ENCODE data around the gene PRICKLE3. TPM values are rescaled to one million over a fixed set of nuclear protein-coding genes. Genes with fewer than 3 reads are reported as not detected.

PRICKLE3 gene
- polyA plus RNA-seq, 2 of the 4 experiments (the other 2 are of a cell fraction), result 7.9 to 14.0 TPM

- TF ChIP-seq TFCP2L1 (CRISPR knock-in tag; IDR thresholded peaks at IDR 0.05) (no peak), REST (IDR thresholded peaks at IDR 0.05) (peak; percentile 94), HOXA7 (CRISPR knock-in tag; IDR thresholded peaks at IDR 0.05) (no peak), TP53 (CRISPR knock-in tag; IDR thresholded peaks at IDR 0.05) (no peak), HES2 (IDR thresholded peaks at IDR 0.05) (no peak), NR3C1 (IDR thresholded peaks at IDR 0.05) (no peak)
These were observed 14.0 kb upstream of the PRICKLE3 start, which contains the start of gene SYP (continued) for GRCh38 chrX:49199906-49200771.

- WGBS (ENCODE audit: missing lambda C conversion rate), result 16% methylated on average over 9 of the region's 11 CpGs
- TF ChIP-seq HEYL (CRISPR knock-in tag; IDR thresholded peaks at IDR 0.05), result no peak
- no peak for TF ChIP-seq HOXA7 (CRISPR knock-in tag; IDR thresholded peaks at IDR 0.05)
- TF ChIP-seq FOSL2 (IDR thresholded peaks at IDR 0.05), result no peak
- TF ChIP-seq FOSL2 (CRISPR knock-in tag; IDR thresholded peaks at IDR 0.05), result no peak
- no peak for TF ChIP-seq CHD4 (IDR thresholded peaks at IDR 0.05; ENCODE audit: borderline replicate concordance)
- TF ChIP-seq GATA3 (IDR thresholded peaks at IDR 0.05; ENCODE audit: borderline replicate concordance), result no peak
- TF ChIP-seq NR3C1 (IDR thresholded peaks at IDR 0.05), result no peak
- no peak for TF ChIP-seq RCOR1 (IDR thresholded peaks at IDR 0.05; ENCODE audit: low read depth, low read length)
- TF ChIP-seq RNF2 (IDR thresholded peaks at IDR 0.05; ENCODE audit: borderline replicate concordance, low read depth), result no peak
- TF ChIP-seq TP53 (CRISPR knock-in tag; IDR thresholded peaks at IDR 0.05), result no peak
- TF ChIP-seq HES2 (IDR thresholded peaks at IDR 0.05), result no peak
- no peak for TF ChIP-seq EP300 (IDR thresholded peaks at IDR 0.05)
- no peak for TF ChIP-seq TFCP2L1 (CRISPR knock-in tag; IDR thresholded peaks at IDR 0.05)
- no peak for TF ChIP-seq SMC3 (IDR thresholded peaks at IDR 0.05)
- TF ChIP-seq ELK1 (IDR thresholded peaks at IDR 0.05; ENCODE audit: low read depth, low read length), result no peak
- no peak for FAIRE-seq
These were observed 13.1 kb upstream of the PRICKLE3 start for GRCh38 chrX:49199315-49199595.

GRCh38 chrX:49198540-49199314, 12.6 kb upstream of the PRICKLE3 start:
- FAIRE-seq, result no peak
- ATAC-seq, result no peak
- no peak for TF ChIP-seq TP53 (CRISPR knock-in tag; IDR thresholded peaks at IDR 0.05)
- no peak for TF ChIP-seq EP300 (IDR thresholded peaks at IDR 0.05)
- TF ChIP-seq CBX8 (IDR thresholded peaks at IDR 0.05), result no peak
- TF ChIP-seq SMC3 (IDR thresholded peaks at IDR 0.05), result no peak
- TF ChIP-seq CBX2 (IDR thresholded peaks at IDR 0.05; ENCODE audit: borderline replicate concordance, low read depth), result no peak
- TF ChIP-seq TFCP2L1 (CRISPR knock-in tag; IDR thresholded peaks at IDR 0.05), result no peak
- no peak for TF ChIP-seq CHD4 (IDR thresholded peaks at IDR 0.05; ENCODE audit: borderline replicate concordance)
- no peak for TF ChIP-seq BCL3 (IDR thresholded peaks at IDR 0.05)
- TF ChIP-seq POLR2A (IDR thresholded peaks at IDR 0.05; ENCODE audit: low read length), result no peak
- TF ChIP-seq E2F6 (IDR thresholded peaks at IDR 0.05; ENCODE audit: borderline replicate concordance, low read depth), result no peak
- no peak for TF ChIP-seq ZFP36 (IDR thresholded peaks at IDR 0.05; ENCODE audit: borderline replicate concordance, partially characterized antibody)
- WGBS (ENCODE audit: missing lambda C conversion rate), result 20% methylated on average over 8 of the region's 12 CpGs
- POLR2A ChIA-PET, result no interaction called here
- CTCF ChIA-PET, result no interaction called here
- H3K9me3 ChIP-seq, result no peaks in the 10 kb centered on the region
- H3K4me3 ChIP-seq, result no peak overlapping the region
- H3K27ac ChIP-seq, result no peak overlapping the region
- H3K4me2 ChIP-seq, result peak overlapping the region; percentile 70; the same call in 2 of the 3 replicates
- peaks cover 9% of the 10 kb centered on the region; the same call in 1 of the 3 replicates for H3K4me1 ChIP-seq
- DNase-seq (ENCODE audit: low read depth in 1 of 2, low spot score in 1 of 2), result no peak

More at GRCh38 chrX:49199315-49199595, 13.1 kb upstream of the PRICKLE3 start:
- Histone ChIP-seq H3K4me2 (peak overlapping the region; percentile 70), H3K4me3 (peak overlapping the region; percentile 42; the same call in 2 of the 3 replicates), H3K9me3 (no peaks in the 10 kb centered on the region), H3K27ac (no peak overlapping the region; a peak in 1 of 6 replicates), H3K4me1 (peaks cover 9% of the 10 kb centered on the region; the same call in 1 of the 3 replicates)
- DNase-seq (ENCODE audit: low read depth in 1 of 2, low spot score in 1 of 2), result no peak
- ATAC-seq, result no peak
- ChIA-PET CTCF (no interaction called here), POLR2A (no interaction called here)

All from A549 (cell line).